Kidney (tissue), 14 donors: ENCODE results near the gene PLCB3. TPM values are rescaled to one million over a fixed set of nuclear protein-coding genes. Genes with fewer than 3 reads are reported as not detected.
A peak's percentile ranks its signal among the peaks of the same experiment; 100 is the strongest.

Experiments used
- DNase-seq, 5 donors: peaks; one replicate each; pipeline ENCODE4 v3.0.0-alpha.2; 2013 to 2020
- FAIRE-seq: peaks from 2 replicates; lab custom pipeline; 2012; peaks lifted over from hg19 to GRCh38; lab: Jason Lieb, UNC
- H3K27ac ChIP-seq, 2 donors: one replicate each; pipeline ENCODE4 v1.7.0; 2013; ENCODE audit warnings: low read depth in 2 of 2, low read length in 2 of 2, inconsistent platforms in 1 of 2
- H3K27me3 ChIP-seq: one replicate; pipeline ENCODE4 v1.7.1; 2013; ENCODE audit warnings: low read length, inconsistent platforms; ENCODE audit not compliant: control insufficient read depth, insufficient read depth
- H3K36me3 ChIP-seq, 3 donors: one replicate each; pipeline versions ENCODE4 v1.7.0 to v1.7.1; 2013; ENCODE audit warnings: low read length in 3 of 3, control low read depth in 1 of 3, inconsistent platforms in 1 of 3; ENCODE audit not compliant: insufficient read depth in 3 of 3, control insufficient read depth in 2 of 3
- H3K4me1 ChIP-seq, 3 donors: one replicate each; pipeline versions ENCODE4 v1.7.0 to v1.7.1; 2013; ENCODE audit warnings: low read length in 3 of 3, inconsistent platforms in 1 of 3, low read depth in 1 of 3; ENCODE audit not compliant: control insufficient read depth in 2 of 3, insufficient read depth in 2 of 3
- H3K4me3 ChIP-seq, 3 donors: one replicate each; pipeline versions ENCODE4 v1.7.0 to v1.8.1; 2013; ENCODE audit warnings: low read length in 3 of 3, control low read depth in 1 of 3, inconsistent platforms in 1 of 3
- H3K9ac ChIP-seq, 3 donors: one replicate each; pipeline versions ENCODE4 v1.7.0 to v1.7.1; 2013; ENCODE audit warnings: low read length in 3 of 3, control low read depth in 1 of 3, inconsistent platforms in 1 of 3
- H3K9me3 ChIP-seq, 3 donors: one replicate each; pipeline versions ENCODE4 v1.7.0 to v1.7.1; 2013; ENCODE audit warnings: low read length in 3 of 3, control low read depth in 1 of 3, inconsistent platforms in 1 of 3; ENCODE audit not compliant: control insufficient read depth in 2 of 3, insufficient read depth in 1 of 3
- intact Hi-C: fragments of 100-400 bp; cut with DNase I; formaldehyde crosslinking; loops from one replicate; pipeline ENCODE4 v1.11.1; 2022
- polyA plus RNA-seq: library from polyadenylated mRNA; stranded (reverse); fragments of 350-450 nt; fragmentation: Illumina TruSeq; extraction: RNeasy Lipid Tissue Mini Kit (QIAGEN cat#74804); gene quantifications from one replicate; pipeline ENCODE4 v1.2.3, GENCODE V29; 2014; ENCODE audit warnings: low read depth, low replicate concordance; ENCODE audit not compliant: insufficient read depth
- total RNA-seq: library from RNA; stranded (reverse); fragmentation: NEBNext Ultra II Directional; extraction: Animal tissue kit (Norgen Biotek cat#: 25700); gene quantifications from one replicate; pipeline ENCODE4 v1.2.1, GENCODE V29; 2021
- TF ChIP-seq, protein P1 (sequence below): IDR thresholded peaks from 3 replicates; pipeline ENCODE4 v1.5.1; 2012; ENCODE audit warnings: mild to moderate bottlenecking, moderate library complexity, borderline replicate concordance; ENCODE audit not compliant: insufficient read depth; ENCODE audit errors: extremely low read depth
- donor health status: control.
- donor health status: control.
- donor health status: control.
- donor health status: control.
- donor health status: control.
- donor health status: DM: yes; HTN: yes; CAD: no.
- donor health status: Normal renal cell carcinoma (clear cell type).

PLCB3 gene
- total and polyA plus RNA-seq, 2 donors from 2014 or later: 9.6 to 24.6 TPM

DNA sequence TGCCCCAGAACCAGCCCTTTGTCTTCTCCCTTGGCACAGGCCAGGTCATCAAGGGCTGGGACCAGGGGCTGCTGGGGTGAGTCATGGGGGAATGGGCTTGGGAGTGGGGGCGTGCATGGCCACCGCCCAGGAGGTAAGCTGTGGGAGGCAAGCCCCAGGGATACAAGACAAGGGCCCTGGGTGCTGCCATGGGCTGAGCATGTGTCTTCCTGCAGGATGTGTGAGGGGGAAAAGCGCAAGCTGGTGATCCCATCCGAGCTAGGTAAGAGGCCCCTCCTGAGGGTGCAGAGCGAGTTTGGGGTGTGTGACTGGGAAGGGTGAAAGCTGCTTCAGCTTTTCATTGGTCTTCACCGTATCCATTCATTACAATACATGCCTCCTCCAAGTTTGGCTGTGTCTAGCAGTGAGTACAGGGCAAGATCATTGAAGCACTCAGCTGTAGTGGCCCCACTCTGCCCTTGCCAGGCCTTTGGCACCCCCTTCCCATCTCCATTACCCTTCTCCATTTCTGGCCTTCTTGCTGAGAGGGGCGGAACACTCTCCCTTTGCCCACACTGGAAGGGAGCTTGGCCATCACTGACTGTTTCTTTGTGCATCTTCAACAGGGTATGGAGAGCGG lies 8.0 kb upstream of the PLCB3 start:
- Histone ChIP-seq H3K36me3 (peaks cover 0 to 10% (median 7%) of the 10 kb centered on the region in 3 donors), H3K27me3 (no peaks in the 10 kb centered on the region), H3K4me3 (no peak overlapping the region), H3K27ac (no peak overlapping the region), H3K9me3 (no peaks in the 10 kb centered on the region), H3K4me1 (peaks cover 0 to 40% (median 15%) of the 10 kb centered on the region in 3 donors), H3K9ac (peak overlapping the region in 1 of 3 donors; percentile 12)
- TF ChIP-seq, protein P1, sequence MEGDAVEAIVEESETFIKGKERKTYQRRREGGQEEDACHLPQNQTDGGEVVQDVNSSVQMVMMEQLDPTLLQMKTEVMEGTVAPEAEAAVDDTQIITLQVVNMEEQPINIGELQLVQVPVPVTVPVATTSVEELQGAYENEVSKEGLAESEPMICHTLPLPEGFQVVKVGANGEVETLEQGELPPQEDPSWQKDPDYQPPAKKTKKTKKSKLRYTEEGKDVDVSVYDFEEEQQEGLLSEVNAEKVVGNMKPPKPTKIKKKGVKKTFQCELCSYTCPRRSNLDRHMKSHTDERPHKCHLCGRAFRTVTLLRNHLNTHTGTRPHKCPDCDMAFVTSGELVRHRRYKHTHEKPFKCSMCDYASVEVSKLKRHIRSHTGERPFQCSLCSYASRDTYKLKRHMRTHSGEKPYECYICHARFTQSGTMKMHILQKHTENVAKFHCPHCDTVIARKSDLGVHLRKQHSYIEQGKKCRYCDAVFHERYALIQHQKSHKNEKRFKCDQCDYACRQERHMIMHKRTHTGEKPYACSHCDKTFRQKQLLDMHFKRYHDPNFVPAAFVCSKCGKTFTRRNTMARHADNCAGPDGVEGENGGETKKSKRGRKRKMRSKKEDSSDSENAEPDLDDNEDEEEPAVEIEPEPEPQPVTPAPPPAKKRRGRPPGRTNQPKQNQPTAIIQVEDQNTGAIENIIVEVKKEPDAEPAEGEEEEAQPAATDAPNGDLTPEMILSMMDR: no peak
- intact Hi-C loops: no loop called here
- FAIRE-seq: no peak
- no peak for DNase-seq

DNA sequence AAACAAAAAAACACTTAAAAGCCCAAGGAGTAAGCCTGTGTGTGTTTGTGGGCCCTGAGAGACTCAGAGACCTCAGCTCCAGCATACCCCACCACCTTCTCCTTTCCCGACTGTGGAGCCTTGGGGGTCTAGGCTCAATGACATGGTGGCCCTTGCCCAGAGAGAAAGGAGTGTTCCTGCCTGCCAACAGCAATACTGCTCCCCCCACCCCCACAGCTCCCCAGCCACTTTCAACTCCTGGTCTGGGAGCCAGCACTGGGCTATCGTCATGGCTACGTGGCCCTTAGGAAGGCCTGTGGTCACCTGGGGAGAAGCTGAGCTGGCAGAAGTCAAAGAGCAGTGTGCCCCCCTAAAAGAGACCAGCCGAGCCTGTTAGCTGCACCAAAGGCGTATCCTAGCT lies 7.2 kb upstream of the PLCB3 start:
- H3K36me3 ChIP-seq: peaks cover 0 to 9% (median 4%) of the 10 kb centered on the region in 3 donors
- DNase-seq (no peak), FAIRE-seq (no peak)
- no peaks in the 10 kb centered on the region for H3K27me3 ChIP-seq
- peaks cover 0 to 40% (median 12%) of the 10 kb centered on the region in 3 donors for H3K4me1 ChIP-seq
- H3K9me3 ChIP-seq: no peaks in the 10 kb centered on the region
- TF ChIP-seq, protein P1: no peak
- no peak overlapping the region for H3K9ac ChIP-seq
- intact Hi-C loops: no loop called here
- H3K4me3 ChIP-seq: no peak overlapping the region
- no peak overlapping the region for H3K27ac ChIP-seq

DNA sequence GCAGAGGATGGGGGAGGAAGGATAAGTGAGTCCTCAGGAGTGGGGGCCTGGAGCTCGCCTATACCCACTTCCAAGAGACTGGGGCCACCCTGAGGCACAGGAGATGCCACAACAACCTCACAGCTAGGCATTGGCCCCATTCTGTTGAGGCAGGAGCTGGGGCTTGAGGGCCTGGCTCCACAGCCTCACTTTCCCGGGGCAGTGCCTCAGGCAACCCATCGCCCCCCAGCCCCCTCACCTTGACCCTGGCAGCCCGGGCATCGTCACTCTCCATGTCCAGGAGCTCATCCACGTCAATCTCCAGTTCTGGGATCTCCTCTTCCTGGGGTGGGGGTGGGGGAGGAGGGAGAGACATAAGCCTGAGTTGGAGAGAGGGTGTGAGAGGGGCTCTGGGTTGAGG lies 6.4 kb upstream of the PLCB3 start:
- peak overlapping the region; percentile 66 to 86 for H3K27ac ChIP-seq
- TF ChIP-seq, protein P1: no peak
- intact Hi-C loops: no loop called here
- H3K27me3 ChIP-seq: no peaks in the 10 kb centered on the region
- peak overlapping the region in 1 of 3 donors; percentile 80 for H3K9ac ChIP-seq
- H3K4me3 ChIP-seq: peak overlapping the region in 1 of 3 donors; percentile 62
- H3K4me1 ChIP-seq: peaks cover 0 to 36% (median 9%) of the 10 kb centered on the region in 3 donors
- no peaks in the 10 kb centered on the region for H3K9me3 ChIP-seq
- DNase-seq (no peak), FAIRE-seq (no peak)
- H3K36me3 ChIP-seq: peaks cover 0 to 9% (median 4%) of the 10 kb centered on the region in 3 donors
